HT-29 (cell line): ENCODE results near the gene ARPC1A. TPM values are rescaled to one million over a fixed set of nuclear protein-coding genes. Genes with fewer than 3 reads are reported as not detected.

Source experiments
- DNase-seq: peaks from one replicate; pipeline ENCODE4 v3.0.0-alpha.2; 2015; ENCODE audit warnings: low spot score
- total RNA-seq: library from RNA; depleted of rRNA; stranded (reverse); fragments of >200 nt; shearing (Covaris generic); gene quantifications from 2 replicates; pipeline ENCODE4 v1.2.3, GENCODE V29; 2014

Gene ARPC1A
- total RNA-seq, 1 experiment from 2014 or later = 120 TPM

DNA sequence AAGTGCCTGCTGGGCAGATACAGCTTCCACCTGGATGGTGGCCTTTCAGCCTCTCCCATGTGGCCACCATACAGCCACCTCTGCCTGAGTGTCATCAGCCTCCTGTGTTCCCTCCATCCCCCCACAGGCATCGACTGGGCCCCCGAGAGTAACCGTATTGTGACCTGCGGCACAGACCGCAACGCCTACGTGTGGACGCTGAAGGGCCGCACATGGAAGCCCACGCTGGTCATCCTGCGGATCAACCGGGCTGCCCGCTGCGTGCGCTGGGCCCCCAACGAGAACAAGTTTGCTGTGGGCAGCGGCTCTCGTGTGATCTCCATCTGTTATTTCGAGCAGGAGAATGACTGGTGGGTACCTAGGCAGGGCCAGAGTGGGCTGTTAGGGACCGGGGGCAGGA, 62.2 kb downstream of the ARPC1A start:
- no peak for DNase-seq

DNA sequence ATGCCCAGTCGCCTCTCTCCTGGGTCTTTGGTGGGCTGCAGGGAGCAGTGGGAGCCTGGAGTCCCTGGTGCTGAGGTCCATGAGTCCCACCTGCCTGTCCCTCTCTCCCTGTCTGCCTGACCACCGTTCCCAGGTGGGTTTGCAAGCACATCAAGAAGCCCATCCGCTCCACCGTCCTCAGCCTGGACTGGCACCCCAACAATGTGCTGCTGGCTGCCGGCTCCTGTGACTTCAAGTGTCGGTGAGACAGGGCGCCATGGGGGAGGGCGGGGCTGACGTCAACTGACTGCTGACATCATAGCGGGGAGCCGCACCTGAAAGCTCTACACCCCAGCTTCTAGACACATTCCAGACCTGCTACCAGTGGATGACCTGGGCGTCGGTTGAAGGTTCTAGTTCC, 64.1 kb downstream of the ARPC1A start:
- DNase-seq = no peak

DNA sequence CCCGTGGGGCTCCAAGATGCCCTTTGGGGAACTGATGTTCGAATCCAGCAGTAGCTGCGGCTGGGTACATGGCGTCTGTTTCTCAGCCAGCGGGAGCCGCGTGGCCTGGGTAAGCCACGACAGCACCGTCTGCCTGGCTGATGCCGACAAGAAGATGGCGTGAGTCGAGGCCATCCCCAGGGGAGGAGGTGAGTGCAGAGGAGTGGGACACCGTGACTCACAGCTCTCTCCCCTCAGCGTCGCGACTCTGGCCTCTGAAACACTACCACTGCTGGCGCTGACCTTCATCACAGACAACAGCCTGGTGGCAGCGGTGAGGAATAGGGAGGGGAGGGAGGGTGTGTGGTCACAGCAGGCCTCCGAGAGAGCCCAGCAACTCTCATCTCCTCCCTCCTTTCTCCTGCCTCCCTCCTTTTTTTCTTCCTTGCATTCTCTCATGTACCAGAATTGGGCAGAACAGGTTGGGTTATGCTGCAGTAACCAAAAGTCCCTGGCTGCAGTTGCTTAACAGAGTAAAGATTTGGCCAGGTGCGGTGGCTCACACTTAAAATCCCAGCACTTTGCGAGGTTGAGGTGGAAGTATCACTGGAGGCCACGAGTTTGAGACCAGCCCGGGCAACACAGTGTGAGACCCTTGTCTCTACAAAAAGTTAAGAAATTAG, 65.4 kb downstream of the ARPC1A start:
- DNase-seq = no peak

DNA sequence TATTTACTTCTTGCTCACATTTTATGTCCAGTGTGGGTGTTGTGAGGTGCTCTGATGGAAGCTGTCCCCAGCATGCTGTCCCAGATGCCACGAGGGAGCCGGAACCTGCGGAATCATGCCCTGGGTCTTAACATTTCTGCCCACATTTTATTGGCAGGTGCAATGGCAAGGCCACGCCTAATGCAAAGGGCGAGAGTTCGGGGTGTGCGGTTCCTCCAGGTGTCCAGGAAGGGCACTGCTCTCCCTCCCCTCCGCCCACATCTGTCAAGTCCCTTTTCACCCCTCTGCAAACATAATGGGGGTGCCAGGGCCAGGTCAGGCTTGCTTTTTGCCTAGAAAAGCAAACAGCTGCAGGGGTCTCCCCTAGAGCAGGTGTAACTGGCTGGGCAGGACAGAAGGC, 66.3 kb downstream of the ARPC1A start:
- no peak for DNase-seq

DNA sequence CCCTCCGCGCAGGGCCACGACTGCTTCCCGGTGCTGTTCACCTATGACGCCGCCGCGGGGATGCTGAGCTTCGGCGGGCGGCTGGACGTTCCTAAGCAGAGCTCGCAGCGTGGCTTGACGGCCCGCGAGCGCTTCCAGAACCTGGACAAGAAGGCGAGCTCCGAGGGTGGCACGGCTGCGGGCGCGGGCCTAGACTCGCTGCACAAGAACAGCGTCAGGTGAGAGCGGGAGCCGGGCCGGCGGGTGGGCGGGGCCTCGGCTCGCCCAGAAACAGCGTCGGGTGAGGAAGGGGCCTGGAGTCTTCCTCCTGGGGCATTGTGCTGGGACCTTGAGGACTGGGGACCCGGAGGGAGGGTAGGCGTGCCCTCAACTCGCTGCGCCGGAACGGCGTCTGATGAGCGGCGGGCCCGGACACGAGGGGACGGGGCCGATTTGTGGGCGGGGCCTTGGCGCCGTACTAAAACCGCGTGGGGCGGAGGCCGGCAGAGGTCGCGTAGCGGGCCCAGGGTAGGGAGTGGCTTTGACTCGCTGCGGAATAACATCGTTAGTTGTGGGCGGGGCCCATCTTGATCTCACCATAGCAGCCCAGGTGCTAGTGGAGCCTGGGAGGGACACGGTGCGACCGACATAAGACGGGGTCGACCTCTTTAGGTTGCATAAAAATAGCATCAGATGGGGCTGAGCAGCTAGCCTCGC, 67.1 kb downstream of the ARPC1A start:
- DNase-seq = peak; percentile 95

DNA sequence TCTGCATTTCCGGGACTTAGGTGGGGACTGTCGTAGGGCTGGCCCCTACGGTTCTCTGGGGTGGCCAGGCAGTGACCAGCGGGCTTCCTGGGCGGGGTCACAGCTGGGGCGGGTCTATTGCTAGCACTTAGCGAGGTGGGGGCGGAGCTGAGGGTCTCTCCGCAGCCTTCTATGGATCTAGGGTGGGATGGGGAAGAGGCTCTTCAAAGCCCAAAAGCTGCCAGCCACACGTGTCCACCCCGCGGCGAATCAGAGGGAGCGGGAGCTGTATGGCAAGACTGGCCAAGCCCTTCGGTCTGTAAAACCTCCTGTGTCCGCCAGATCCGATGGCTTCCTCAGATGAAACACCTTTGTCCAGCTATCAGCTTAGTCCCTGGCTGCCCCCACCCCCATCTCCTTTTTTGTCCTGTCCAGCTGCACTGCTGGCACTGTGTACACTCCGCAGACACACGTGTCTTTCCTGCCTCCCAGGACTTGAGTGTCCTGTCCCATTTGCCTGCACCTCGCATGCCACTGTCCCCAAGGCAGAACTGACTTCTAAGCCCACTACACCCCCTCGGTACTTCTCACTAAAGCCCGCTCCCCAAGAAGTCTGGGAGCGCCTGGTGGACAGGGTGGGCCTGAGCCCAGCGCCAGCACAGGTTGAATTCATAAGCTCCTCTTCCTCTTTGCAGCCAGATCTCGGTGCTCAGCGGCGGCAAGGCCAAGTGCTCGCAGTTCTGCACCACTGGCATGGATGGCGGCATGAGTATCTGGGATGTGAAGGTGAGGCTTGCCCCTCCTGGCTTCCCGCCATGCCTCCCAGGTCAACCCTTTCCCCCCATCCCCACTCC, 67.9 kb downstream of the ARPC1A start:
- no peak for DNase-seq

DNA sequence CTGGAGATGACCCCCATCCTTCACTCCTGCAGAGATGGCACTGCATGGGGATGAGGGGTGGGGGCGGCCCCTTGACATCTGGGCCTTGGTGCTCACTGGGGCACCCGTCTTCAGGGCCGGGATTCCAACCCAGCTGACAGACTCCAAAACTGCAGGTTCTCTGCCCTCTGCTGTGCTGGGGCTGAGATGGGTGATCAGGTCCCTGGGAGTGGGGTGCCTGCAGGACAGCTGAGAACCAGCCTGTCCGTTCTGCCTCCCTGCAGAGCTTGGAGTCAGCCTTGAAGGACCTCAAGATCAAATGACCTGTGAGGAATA, 68.4 kb downstream of the ARPC1A start:
- no peak for DNase-seq

DNA sequence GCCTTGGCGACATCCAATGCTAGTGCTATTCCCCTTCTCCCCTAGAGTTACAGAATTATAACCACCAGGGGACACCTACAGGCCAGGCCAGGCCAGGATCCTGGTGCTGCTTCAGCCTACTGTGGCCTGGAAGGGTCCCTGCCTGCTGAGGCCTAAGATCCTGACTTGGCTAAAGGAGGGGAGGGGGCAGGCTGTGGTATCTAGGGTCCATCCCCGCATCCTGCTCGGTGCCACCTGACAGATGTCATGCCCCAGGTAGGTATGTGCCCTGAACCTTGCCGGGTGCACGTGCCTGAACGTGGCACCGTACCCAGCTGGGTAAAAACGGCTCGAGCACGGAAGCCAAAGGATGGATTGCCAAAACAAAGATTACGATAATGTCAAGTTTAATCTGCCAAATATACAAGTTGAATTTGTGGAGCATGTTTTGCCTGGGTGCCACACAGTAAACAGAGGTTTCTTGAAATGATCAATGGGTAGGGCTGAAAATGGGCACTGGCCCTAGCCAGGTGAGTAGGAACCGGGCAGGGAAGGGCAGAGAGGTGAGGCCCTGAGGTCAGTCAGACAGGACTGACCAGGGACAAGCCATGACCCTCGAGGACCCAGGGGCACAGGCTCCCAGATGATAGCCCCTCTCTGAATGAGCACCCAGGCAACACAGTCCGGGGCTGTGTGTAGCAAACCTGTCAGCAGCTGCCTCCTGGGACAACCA, 70.1 kb downstream of the ARPC1A start:
- no peak for DNase-seq

DNA sequence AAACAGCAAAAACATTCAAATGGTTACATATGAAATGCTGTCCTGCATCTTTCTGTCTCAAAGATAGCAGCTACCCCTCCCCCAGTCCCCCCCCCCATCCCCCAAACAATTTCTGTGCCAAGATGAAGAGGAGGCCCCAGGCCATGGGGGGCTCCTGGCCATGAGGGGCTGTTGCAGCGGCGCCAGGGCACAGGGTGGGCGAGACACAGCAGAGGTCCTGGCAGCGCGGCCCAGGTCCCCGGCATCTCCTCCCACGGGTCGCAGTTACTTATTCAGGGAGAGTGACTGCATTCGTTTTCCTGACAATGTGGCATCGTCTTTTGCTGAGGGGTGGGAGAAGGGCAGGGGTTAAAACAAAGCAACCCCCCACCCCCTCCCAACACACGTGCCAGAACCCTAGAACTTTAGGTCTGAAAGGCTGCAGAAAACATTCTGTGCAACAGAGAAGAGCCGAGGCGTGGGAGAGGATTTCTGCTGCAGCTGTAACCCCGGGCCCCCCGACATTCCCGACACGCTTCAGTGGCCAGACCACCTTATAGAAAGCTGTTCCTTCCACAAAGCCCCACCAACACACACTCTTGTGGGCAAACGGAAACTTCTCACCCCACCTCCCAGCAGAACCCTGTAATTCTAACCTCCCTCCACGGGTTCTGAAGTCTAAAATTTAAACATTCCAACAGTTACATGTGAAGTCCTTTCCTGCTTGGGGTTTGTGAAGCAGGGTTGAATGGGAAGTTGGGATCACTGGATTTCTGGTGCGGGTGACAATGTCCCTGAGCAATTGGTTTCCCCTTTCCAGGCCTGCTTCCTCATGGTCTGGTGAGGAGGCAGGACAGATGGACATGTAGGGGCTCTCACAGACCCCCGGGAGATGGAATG, 71.0 kb downstream of the ARPC1A start:
- no peak for DNase-seq

DNA sequence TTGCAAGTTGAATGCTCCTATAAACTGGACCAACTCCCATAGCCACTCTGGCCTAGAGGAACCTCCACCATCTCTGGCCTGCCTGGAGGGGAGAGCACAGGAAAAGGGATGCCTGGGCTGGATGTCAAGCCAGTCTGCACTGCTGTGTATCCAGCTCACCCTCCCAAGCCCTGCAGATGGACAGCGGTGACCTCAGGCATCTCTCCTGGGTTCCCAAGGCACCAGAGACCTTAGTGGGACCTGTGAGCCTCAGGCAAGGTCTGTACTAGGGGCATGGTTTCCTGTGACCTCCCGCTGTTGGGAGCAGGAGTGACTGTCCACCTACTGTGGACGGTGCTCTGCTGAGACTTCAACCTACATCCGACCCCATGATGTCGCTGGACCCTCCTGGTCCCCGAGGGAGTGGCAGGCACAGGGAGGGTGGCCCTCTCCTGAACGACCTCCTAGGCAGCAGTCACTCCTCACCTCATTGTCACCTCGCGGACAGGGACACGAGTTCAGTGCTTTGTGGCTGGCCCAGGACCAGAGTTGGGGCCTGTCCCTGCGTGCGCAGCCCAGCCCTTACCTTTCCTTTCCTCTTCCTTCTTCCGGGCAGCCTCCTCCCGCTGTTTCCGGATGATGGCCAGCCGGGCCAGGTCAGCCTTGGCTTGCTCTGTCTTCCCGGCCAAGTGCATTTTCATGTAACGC, 71.7 kb downstream of the ARPC1A start:
- no peak for DNase-seq

DNA sequence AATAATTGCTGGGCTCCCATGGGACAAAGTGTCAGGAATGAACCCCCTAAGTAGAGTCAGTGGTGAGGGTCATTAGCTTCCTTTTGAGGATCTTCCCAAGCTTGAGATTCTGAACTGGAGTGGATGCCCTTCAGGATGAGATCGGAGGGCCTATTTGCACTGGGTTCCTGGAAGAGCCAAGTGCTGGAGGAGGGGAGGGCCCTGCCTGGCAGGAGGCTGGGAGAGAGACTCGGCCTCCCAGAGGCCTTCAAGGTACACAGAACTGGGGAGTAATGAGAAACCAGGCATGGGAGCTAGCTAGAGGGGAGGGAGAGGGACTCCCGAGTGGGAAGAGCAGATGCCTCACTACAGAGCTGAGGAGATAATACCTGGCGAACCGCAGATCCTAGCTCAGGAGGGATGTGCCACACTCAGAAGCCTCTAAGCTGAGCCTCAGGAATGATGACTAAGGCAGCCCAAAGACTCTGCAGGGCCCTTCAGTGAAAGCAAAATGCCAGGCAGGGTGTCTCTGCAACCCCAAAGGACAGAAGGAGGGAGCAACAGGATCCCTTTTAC, 73.3 kb downstream of the ARPC1A start:
- DNase-seq = no peak

DNA sequence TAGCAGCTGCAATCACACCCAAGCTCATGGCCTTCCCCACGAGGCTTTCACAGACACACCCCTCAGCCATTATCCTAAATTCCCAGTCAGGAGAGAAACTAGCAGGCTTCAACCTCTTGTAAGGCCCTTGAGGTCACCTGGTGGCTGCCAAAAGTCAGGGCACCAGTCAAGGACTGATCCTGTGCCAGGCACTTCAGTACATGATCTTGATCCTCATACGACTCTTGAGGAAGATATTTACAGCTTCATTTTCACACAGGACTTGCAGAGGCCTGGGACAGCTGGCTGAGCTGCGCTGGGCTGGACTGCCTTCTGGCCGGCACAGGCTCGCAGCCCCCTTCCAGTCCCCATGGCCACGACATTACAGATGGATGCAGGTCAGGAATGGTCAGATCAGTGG, 73.9 kb downstream of the ARPC1A start:
- no peak for DNase-seq

DNA sequence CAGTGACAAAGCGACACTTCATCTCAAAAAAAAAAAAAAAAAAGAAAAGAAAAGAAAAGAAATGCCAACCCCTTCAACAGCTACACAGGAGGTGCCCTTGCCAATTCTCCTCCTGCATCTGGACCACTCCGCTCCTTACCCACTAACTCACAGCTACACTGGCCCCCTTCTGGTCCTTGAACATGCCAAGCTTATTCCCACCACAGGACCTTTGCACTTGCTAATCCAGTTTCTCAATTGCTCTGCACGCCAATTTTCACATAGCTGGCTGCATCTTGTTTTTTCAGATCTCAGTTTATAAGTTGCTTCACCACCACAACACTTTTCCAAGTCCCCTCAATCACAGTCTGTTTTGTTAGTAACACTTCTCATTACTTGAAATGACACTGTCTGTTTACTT, 77.2 kb downstream of the ARPC1A start:
- no peak for DNase-seq

DNA sequence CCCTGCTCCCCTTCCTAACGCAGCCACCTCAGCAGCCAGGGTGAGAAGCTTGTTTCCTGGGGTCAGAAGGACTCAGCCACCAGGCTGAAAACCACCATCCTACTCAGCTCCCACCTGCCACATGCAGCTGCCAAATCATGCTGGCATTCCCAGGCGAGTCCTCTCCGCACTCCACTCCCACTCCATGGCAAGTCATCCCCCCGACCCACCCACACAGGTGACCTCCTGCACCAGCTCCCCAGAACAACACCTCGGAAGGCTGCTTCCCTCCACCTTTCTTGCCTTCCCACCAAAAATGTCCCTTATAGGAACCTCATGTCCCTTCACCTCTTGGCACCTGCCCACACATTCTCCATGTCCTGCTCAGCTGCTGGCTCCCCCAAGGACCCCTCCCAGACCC, 78.1 kb downstream of the ARPC1A start:
- no peak for DNase-seq

DNA sequence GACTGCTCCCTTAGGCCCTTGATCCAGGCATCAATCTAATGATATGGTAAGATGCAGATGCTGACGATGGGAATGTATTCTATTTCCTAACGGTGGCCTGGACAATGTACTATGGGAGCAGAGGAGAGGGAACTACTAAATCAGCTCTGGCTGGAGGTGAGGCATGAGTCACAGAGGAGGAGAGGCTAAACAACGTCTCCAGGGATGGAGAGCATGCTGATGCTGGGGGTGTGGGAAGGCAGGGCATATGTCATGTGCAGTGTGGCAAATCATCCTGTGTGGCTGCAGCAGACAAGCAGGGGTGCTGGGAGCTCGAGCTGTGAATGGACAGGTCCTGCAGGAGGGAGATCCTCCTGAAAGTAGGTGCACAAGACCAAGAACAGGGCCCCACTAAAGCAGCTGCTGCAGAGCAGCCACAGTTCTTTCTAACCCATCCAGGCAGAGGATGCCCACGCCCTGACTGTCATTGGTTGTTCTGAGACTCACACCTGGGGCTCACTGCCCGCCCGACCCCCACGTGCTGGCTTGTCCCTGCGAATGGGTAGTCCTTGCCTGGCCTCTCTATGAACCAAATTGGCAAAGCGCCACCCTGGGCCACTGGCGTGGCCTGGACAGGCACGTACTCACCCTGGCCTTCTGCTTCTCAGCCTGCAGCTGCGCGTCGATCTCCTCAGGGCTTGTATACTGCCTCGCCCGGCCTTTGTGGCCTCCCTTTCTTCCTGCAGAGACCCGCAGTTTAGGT, 78.7 kb downstream of the ARPC1A start:
- DNase-seq = no peak

DNA sequence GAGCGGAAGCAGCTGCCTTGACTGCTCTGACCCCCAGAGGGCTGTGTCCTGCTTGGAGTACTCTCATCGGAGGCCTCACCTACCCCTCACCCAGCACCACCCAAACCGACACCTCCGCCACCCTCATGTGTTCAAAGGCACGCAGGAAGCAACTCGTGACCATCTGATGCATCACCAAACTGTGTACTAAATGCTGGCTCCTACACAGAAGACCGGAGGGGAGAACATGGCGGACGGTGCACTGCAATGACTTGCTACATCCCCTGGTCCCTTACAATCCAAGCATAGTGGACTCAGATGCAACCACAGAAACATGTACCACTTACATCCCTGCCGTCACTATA, 79.3 kb downstream of the ARPC1A start:
- no peak for DNase-seq

DNA sequence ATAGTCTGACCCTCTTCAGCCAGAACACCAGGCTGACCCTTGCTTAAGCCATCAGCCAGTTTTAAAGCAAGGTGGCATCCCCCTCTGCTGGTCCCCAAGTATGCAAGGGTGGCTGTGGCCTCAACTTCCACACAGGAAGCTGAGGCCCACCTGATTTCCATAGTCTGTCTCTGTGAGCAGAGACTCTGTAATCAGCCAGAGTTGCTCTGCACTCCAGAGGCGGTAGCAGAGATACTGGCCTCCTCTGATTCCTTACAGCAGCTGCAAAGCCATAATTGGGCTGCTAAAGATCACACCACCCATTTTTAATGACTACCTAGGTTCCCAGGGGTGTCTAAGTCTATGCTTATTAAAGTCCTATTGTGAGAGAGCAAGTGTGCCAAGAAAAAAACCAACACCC, 80.9 kb downstream of the ARPC1A start:
- no peak for DNase-seq

DNA sequence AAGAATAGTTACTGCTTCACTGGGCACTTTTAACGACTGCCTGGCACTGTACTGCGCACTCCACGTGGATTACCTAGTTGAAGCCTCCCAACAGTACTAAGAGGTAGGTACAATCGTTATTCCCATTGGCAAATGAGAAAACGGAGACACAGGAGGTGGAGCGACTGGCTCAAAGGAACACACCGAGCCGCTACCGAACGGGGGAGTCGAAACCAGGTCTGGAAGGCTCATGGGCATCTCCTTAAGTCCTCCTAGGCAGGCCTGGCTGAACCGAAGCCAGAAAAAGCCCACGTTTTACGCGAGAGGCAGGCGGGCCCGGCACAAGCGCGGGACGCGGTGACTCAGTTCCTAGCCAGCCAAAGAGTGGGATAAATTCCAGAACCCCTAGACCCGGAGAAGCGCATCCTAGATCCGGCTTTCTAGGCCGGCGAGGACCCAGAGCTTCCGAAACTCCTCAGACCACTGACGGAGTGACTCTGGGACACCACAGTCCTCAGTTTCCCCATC, 82.2 kb downstream of the ARPC1A start:
- DNase-seq = peak; percentile 76

DNA sequence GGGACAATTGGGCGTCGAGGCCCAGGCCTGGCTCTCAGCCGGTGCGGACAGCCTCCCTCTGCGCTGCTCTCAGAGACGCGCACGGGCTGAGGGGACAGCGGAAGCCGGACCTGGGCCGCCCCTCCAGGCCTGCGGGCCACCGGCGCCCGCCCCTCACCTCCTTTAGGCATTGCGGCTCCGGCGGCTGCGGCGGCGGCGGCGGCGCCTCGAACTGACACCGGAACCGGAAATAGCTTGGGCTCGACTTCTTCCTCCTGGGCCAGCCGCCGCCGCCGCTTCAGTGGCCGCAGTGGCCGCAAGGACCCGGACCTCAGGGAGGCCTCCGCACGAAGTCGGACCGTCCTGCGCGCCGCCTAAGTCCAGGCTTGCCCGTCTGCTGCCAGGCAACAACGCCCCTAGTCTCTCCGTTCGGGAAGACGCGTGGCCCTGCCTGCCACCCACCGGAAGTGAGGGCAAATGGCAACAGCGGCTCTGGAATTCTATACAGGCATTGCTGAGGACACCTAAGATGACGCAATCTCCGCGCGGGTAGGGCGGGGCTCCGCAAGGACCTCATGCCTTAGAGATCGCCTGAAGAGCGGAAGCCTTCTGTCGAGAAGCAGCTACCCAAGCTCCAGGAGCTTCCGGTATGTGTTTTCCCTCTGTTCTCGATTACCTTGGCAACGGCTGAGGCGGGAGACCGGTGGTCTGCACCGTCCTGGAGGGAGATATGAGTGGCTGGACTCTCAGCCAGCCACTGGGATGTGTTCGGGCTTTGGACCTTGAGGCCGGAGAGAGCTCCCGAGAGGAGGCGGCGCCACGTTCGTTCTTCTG, 82.9 kb downstream of the ARPC1A start, which contains the start of the genes BUD31 and PDAP1:
BUD31 (plus strand) TSS at position 591 of the 813 bp plus-strand sequence. CDS start 2,124 bp downstream, outside the sequence.
PDAP1 (minus strand) TSS at position 219 of the 813 bp plus-strand sequence; CDS start at position 170, 49 bp downstream.
- DNase-seq = peak; percentile 95
